ENCODE measurements around the gene SAMD8. TPM values are rescaled to one million over a fixed set of nuclear protein-coding genes. Genes with fewer than 3 reads are reported as not detected.

Gene SAMD8
- total and polyA plus RNA-seq, 2 of the 8 experiments (the other 6 are each of a cell fraction or from before 2014, with no cell fraction given), result 11.7 to 20.9 TPM

- TF ChIP-seq CHD7 (IDR thresholded peaks at IDR 0.05; ENCODE audit: insufficient replicate concordance, low read length) (no peak), TAF1 (IDR thresholded peaks at IDR 0.05; ENCODE audit: low read depth, low read length) (peak; percentile 93), JUN (IDR thresholded peaks at IDR 0.05; ENCODE audit: low read depth, low read length) (no peak), HDAC6 (IDR thresholded peaks at IDR 0.05; ENCODE audit: low read depth, low read length) (no peak), SRF (IDR thresholded peaks at IDR 0.05; ENCODE audit: low read depth, low read length) (no peak), SIN3A (conservative IDR thresholded peaks at IDR 0.05 in 1 of 2, IDR thresholded peaks at IDR 0.05 in 1 of 2; ENCODE audit: low read depth in 1 of 2, low read length in 2 of 2) (peak in 1 of 2 experiments; percentile 49; a peak in 1 of 4 replicates), POLR2AphosphoS5 (IDR thresholded peaks at IDR 0.05; ENCODE audit: low read depth, low read length) (peak; percentile 64), TBP (IDR thresholded peaks at IDR 0.05; ENCODE audit: low read depth, low read length) (peak; percentile 92), ZNF274 (IDR thresholded peaks at IDR 0.05; ENCODE audit: borderline replicate concordance, extremely low read depth, low read length) (no peak), HDAC2 (IDR thresholded peaks at IDR 0.05; ENCODE audit: borderline replicate concordance in 1 of 2, low read depth in 2 of 2, low read length in 2 of 2) (peak; percentile 8 to 94; a peak in 1 of 4 replicates)
Measured at GRCh38 chr10:75210282-75211006, 99.0 kb downstream of the SAMD8 start, which contains the start of gene VDAC2 (continued).

Measured in H1 (cell line).